Cardiac muscle cell (in vitro differentiated cells and primary cell): ENCODE data around the gene PAX5. TPM values are rescaled to one million over a fixed set of nuclear protein-coding genes. Genes with fewer than 3 reads are reported as not detected.

Experiments
- DNase-seq, 2 donors: peaks; one replicate each; pipeline versions ENCODE4 v3.0.0 to v3.0.0-alpha.2; 2010 to 2017; ENCODE audit warnings: low read depth in 1 of 2, low spot score in 1 of 2
- H3K27ac ChIP-seq: fragments of 200-600 bp; sonication (generic); 2 replicates; pipeline ENCODE4 v1.5.1; 2016
- H3K27me3 ChIP-seq: fragments of 200-600 bp; sonication (generic); 2 replicates; pipeline ENCODE4 v1.6.0; 2016; ENCODE audit warnings: control low read depth
- H3K36me3 ChIP-seq: fragments of 200-600 bp; sonication (generic); 2 replicates; pipeline ENCODE4 v1.5.1; 2016; ENCODE audit warnings: control low read depth
- H3K4me1 ChIP-seq: fragments of 200-600 bp; sonication (generic); 2 replicates; pipeline ENCODE4 v1.8.1; 2017; ENCODE audit warnings: low read depth, mild to moderate bottlenecking, mixed run types
- H3K4me3 ChIP-seq: fragments of 200-600 bp; sonication (generic); 2 replicates; pipeline ENCODE4 v1.5.1; 2016; ENCODE audit warnings: mild to moderate bottlenecking
- H3K9me3 ChIP-seq: fragments of 200-600 bp; sonication (generic); 2 replicates; pipeline ENCODE4 v1.5.1; 2017; ENCODE audit warnings: low read depth, mild to moderate bottlenecking, control low read depth
- polyA plus RNA-seq: library from polyadenylated mRNA; unstranded; fragments of >200 nt; fragmentation: Nextera tagmentation; extraction: Ambion mirVana; gene quantifications from 2 replicates; pipeline ENCODE4 v1.2.1, GENCODE V29; 2016
- total RNA-seq: library from RNA; depleted of rRNA; stranded (reverse); fragments of >200 nt; gene quantifications from 2 replicates; pipeline ENCODE4 v1.2.3, GENCODE V29; 2016
- TF ChIP-seq, protein P1 (sequence below): IDR thresholded peaks from 2 replicates; pipeline ENCODE4 v1.5.1; 2012; ENCODE audit warnings: low read depth, mild to moderate bottlenecking, low read length

Gene PAX5
- total and polyA plus RNA-seq, 2 experiments from 2014 or later = not detected

DNA sequence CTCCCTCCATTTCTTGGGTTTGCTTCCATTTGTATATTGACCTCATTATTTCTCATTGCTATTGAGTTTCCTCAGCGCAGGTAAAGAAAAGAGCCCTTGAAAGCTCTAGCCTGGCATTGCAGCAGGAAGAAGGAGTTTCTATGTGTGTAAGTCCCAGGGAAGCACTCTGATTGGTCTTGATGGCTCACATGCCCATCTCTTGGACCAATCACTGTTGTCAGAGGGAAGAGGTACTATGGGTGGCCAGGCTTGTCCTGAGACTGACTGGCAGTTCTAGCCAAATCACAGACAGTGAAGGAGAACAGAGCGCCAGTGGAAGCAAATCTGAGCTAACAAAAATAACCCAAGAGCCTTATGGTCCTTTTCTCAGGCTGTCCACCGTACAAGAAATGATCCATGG is 219.0 kb downstream of the PAX5 start:
- Histone ChIP-seq H3K36me3 (no peaks in the 10 kb centered on the region), H3K4me3 (no peak overlapping the region), H3K27ac (no peak overlapping the region), H3K9me3 (no peaks in the 10 kb centered on the region), H3K27me3 (no peaks in the 10 kb centered on the region), H3K4me1 (peaks cover 11% of the 10 kb centered on the region)
- DNase-seq = no peak
- TF ChIP-seq, protein P1, sequence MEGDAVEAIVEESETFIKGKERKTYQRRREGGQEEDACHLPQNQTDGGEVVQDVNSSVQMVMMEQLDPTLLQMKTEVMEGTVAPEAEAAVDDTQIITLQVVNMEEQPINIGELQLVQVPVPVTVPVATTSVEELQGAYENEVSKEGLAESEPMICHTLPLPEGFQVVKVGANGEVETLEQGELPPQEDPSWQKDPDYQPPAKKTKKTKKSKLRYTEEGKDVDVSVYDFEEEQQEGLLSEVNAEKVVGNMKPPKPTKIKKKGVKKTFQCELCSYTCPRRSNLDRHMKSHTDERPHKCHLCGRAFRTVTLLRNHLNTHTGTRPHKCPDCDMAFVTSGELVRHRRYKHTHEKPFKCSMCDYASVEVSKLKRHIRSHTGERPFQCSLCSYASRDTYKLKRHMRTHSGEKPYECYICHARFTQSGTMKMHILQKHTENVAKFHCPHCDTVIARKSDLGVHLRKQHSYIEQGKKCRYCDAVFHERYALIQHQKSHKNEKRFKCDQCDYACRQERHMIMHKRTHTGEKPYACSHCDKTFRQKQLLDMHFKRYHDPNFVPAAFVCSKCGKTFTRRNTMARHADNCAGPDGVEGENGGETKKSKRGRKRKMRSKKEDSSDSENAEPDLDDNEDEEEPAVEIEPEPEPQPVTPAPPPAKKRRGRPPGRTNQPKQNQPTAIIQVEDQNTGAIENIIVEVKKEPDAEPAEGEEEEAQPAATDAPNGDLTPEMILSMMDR = no peak

DNA sequence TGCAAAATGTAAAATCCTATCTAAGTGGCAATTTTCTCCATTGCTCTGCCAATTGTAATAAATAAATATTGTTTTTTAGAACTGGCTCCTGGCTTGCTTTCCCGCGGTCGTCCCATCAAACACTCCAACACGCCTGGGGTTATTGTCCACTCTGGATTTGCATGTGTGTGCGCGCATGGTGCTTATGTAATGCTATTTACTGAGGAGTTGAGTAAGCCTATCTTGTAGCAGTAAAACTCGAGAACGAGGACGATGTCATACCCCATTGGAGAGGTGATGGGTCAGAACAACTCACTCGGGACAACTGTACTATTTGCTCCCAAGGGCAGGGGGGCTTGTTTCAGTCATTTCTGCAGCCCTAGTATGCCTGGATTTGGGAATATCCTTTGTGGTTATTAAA is 220.9 kb downstream of the PAX5 start:
- no peaks in the 10 kb centered on the region for H3K36me3 ChIP-seq
- no peaks in the 10 kb centered on the region for H3K9me3 ChIP-seq
- TF ChIP-seq, protein P1 = no peak
- no peak for DNase-seq
- no peak overlapping the region for H3K27ac ChIP-seq
- H3K4me1 ChIP-seq = peaks cover 4% of the 10 kb centered on the region
- H3K27me3 ChIP-seq = no peaks in the 10 kb centered on the region
- H3K4me3 ChIP-seq = no peak overlapping the region

DNA sequence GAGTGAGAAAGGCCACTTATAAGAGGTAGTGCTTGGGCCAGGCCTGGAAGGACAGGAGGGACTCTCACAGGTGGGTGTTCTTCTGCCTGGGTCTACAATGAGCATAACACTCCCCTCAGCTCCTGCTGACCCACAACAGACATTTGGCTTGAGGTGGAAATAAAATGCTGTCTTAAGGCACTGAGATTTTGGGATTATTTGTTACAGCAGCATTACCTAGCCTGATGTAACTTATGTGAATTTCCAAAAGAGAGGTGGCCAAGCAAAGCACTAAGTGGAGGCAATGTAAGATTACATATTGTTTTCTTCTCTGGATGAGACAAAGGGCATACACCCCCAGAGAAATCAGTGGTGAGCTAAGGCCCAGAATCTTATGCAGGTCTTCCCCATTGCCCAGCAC is 221.5 kb downstream of the PAX5 start:
- no peak for DNase-seq
- no peak overlapping the region for H3K27ac ChIP-seq
- TF ChIP-seq, protein P1 = no peak
- H3K36me3 ChIP-seq = no peaks in the 10 kb centered on the region
- no peaks in the 10 kb centered on the region for H3K27me3 ChIP-seq
- H3K4me1 ChIP-seq = no peaks in the 10 kb centered on the region
- no peak overlapping the region for H3K4me3 ChIP-seq
- no peaks in the 10 kb centered on the region for H3K9me3 ChIP-seq

DNA sequence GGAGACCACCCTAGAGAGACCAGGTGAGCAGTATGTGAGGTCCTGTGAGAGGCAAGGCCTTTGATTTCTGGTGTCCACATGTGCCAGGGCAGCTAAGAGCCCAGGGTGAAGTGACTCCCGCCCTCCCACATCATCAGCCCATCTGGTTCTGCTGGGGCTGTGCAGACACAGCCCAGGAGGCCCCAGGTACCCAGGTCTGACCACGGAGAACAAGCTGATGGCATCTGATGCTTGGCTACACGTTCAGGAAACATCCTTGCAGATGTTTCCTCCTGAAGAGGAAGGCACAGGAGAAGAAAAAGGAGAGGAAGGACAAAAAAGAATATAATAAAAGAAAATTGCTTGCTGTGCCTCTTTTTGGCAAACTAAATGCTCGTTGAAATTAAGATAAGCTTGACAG is 225.8 kb downstream of the PAX5 start:
- H3K27me3 ChIP-seq = no peaks in the 10 kb centered on the region
- no peaks in the 10 kb centered on the region for H3K9me3 ChIP-seq
- TF ChIP-seq, protein P1 = no peak
- H3K27ac ChIP-seq = no peak overlapping the region
- H3K4me1 ChIP-seq = no peaks in the 10 kb centered on the region
- H3K36me3 ChIP-seq = no peaks in the 10 kb centered on the region
- DNase-seq = no peak
- no peak overlapping the region for H3K4me3 ChIP-seq

DNA sequence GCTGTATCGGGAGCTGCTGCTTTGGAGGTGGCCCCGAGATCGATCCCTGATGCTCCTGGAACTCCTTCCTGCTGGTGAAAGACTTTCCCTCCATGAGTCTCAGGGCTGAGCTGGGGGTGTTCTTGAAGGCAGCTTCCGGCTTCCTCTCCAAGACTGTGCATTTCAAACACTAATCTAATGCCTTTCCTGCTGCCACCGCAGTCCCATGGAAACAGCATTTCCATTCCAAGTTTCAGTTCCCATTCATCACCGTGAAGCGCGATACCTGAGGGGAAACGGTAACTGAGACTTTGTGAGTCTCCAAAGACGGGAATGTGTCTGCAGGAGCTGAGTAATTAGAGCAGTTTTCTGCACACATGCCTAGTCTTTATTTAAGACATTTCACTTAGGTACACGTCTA is 230.1 kb downstream of the PAX5 start:
- no peak overlapping the region for H3K27ac ChIP-seq
- TF ChIP-seq, protein P1 = no peak
- H3K27me3 ChIP-seq = no peaks in the 10 kb centered on the region
- H3K4me3 ChIP-seq = no peak overlapping the region
- H3K9me3 ChIP-seq = no peaks in the 10 kb centered on the region
- H3K36me3 ChIP-seq = no peaks in the 10 kb centered on the region
- H3K4me1 ChIP-seq = no peaks in the 10 kb centered on the region
- DNase-seq = no peak
